Urinary bladder (tissue), 4 donors: ENCODE results near the gene GAPDHS. TPM values are rescaled to one million over a fixed set of nuclear protein-coding genes. Genes with fewer than 3 reads are reported as not detected.

Source experiments
- DNase-seq: peaks from one replicate; pipeline ENCODE4 v3.0.0-alpha.2; 2015; ENCODE audit errors: extremely low spot score
- H3K27ac ChIP-seq: one replicate; pipeline ENCODE4 v1.5.1; 2013; ENCODE audit warnings: low read depth, mild to moderate bottlenecking, moderate library complexity
- H3K36me3 ChIP-seq: one replicate; pipeline ENCODE4 v1.6.1; 2013; ENCODE audit warnings: mild to moderate bottlenecking, moderate library complexity; ENCODE audit not compliant: insufficient read depth
- H3K4me1 ChIP-seq: one replicate; pipeline ENCODE4 v1.6.1; 2013; ENCODE audit warnings: mild to moderate bottlenecking, moderate library complexity; ENCODE audit not compliant: insufficient read depth
- H3K4me3 ChIP-seq: one replicate; pipeline ENCODE4 v1.5.1; 2013; ENCODE audit warnings: low read depth, low read length
- WGBS: extraction: QIAGEN DNeasy Blood & Tissue Kit; methylation state at CpG from one replicate; pipeline ENCODE4 v1.1.7; 2013; 5-methylcytosine and 5-hydroxymethylcytosine counted together
- polyA plus RNA-seq: library from polyadenylated mRNA; stranded (reverse); fragments of 200-250 nt; gene quantifications from one replicate; pipeline ENCODE4 v1.2.3, GENCODE V29; 2013
- total RNA-seq: library from RNA; depleted of rRNA; stranded (reverse); fragments of >200 nt; gene quantifications from one replicate; pipeline ENCODE4 v1.2.3, GENCODE V29; 2014
- donor health status: healthy with polysubstance abuse.
- donor health status: healthy.

Gene GAPDHS
- total and polyA plus RNA-seq, 2 donors: not detected

DNA sequence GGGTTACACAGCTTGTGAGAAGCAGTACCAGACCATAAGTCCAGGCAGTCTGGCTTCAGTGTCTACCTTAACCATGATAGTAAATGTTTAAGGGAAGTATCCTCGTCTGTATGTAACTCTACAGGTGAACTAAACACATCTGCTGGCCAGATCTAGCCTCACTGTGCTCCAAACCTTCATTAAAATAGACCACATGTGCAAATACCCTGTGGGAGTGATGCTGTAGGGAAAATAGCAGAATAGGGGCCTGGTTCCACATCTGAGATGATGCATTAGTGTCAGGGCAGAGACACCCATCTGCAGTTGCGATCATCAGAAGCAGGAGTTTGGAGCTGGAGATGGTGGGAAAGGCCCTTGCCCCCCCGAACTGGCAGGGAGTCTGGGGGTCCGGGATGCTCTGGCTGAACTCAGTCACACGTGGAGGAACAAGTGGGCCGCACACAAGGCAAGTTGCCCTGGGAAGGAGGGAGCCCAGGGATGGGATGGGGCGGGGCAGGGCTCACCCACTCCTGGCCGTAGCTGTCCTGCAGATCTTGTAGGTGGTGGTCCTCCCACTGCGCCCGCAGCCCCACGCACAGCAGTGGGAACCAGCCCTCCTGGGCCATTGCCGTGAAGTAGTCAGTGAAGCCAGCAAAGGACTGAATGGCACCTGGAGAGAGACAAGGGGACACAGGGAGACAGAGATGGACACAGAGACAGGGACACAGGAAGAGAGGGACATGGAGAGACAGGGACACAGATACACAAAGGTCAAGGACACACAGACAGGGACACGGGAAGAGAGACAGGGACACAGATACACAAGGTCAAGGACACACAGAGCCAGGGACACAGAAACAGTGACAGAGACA lies 19.5 kb downstream of the GAPDHS start:
- Histone ChIP-seq H3K4me1 (no peaks in the 10 kb centered on the region), H3K4me3 (no peak overlapping the region), H3K36me3 (no peaks in the 10 kb centered on the region), H3K27ac (no peak overlapping the region)
- no peak for DNase-seq
- 73% methylated on average over 13 of the region's 13 CpGs for WGBS

DNA sequence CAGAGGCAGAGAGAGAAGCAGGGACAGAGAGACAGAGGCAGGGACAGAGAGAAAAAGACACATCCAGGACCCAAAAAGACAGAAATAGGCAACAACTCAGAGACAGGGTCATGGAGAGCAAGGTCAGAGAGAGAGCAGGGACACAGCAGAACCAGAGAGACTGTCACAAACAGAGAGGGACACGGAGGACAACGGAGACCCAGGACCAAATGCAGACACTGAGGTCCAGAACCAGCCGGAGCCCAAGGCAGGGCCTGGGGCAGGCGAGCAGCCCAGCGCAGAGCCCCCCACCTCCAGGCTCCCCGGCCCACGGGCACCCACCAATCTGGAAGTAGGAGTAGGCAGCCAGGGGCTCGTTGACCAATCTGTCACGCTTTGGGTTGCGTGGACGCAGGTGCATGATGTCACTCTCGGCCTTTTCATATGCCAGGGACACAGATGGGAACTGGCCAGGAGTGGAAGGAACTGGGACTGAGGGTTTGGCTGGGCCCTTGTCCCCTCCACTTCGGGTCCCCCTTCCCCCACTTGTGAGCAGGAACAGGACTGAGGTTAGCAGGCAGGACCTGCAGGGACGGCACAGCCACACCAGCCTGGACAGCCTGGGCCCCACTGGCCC lies 20.2 kb downstream of the GAPDHS start:
- Histone ChIP-seq H3K4me1 (no peaks in the 10 kb centered on the region), H3K36me3 (no peaks in the 10 kb centered on the region), H3K4me3 (no peak overlapping the region), H3K27ac (no peak overlapping the region)
- WGBS: 67% methylated on average over 14 of the region's 14 CpGs
- no peak for DNase-seq

DNA sequence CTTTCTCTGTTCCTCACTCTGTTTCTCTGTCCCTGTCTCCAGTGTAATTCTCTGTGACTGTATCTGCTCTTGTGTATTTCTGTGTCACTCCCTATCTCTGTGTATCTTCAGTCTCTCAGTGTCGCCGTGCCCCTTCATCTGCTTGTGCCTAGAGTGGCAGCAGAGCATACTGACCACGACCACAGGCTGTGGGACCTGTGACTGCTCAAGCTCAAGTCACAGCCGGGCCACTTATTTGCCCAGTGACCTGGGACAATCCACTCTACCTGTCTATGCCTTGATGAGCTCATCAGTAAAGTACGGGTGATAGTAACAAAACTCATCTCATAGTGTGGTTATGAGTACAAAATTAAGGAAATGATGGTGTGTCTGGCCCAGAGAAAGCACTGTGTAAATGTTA lies 20.8 kb downstream of the GAPDHS start:
- H3K4me3 ChIP-seq: no peak overlapping the region
- 71% methylated on average over 5 of the region's 5 CpGs for WGBS
- no peaks in the 10 kb centered on the region for H3K36me3 ChIP-seq
- DNase-seq: no peak
- no peak overlapping the region for H3K27ac ChIP-seq
- no peaks in the 10 kb centered on the region for H3K4me1 ChIP-seq

DNA sequence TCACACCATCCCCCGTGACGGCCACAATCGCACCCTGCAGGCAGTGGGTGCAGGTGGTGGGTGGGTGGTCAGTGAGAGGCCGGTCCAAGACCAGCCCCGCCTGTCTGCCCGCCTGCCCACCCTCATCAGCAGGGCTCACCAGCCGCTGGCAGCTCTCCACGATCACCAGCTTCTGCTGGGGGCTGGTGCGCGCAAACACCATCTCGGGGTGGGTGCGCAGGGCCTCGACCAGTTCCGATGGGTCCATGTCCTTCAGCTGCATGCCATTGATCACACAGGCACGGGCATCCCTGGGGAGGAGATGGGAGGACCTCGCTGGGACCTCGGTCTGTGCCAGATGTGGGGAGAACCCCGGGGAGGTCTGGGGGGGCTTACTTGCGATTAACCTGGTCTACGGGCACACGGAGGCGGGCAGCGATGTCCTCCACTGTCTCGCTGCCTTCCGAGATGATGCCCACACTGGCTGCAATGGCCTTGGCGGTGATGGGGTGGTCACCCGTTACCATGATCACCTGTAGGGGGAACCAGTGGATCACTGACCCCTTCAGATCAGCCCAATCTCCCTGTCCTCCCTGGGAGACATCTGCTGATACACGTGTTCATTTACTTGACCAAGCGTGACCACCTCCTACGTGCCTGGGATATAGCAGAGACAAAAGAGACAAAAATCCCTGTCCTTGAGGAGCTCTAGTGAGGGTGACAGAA lies 22.2 kb downstream of the GAPDHS start:
- 68% methylated on average over 30 of the region's 30 CpGs for WGBS

DNA sequence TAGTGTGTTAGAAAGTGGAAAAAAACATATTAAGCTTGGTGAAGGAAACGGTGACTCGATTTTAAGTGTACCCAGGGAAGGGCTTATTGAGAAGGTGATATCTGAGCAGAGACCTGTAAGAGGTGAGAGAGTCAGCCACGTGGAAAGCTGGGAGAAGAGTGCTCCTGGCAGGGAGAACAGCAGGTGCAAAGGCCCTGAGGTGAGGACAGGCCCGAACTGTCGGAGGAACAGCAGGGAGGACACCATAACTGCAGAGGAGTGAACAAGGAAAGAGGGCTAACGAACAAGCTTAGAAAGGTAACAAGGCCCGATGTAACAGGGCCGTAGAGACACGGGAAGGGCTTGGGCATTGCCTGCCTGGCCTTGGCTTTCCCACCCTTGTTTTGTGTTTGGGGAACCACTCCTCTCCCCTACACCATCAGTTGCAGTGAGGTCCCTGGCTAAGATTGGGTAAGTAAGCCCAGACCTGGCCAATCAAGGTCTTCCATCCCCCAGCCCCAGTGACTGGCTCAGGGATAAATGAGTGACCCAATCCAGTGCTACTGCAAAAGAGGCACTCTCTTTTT lies 22.9 kb downstream of the GAPDHS start:
- DNase-seq: no peak
- WGBS: 83% methylated on average over 9 of the region's 9 CpGs
- Histone ChIP-seq H3K36me3 (no peaks in the 10 kb centered on the region), H3K4me1 (no peaks in the 10 kb centered on the region), H3K4me3 (no peak overlapping the region), H3K27ac (no peak overlapping the region)

More for the DNA sequence above, 22.2 kb downstream of the GAPDHS start:
- DNase-seq: no peak
- Histone ChIP-seq H3K27ac (no peak overlapping the region), H3K4me1 (no peaks in the 10 kb centered on the region), H3K4me3 (no peak overlapping the region), H3K36me3 (no peaks in the 10 kb centered on the region)

DNA sequence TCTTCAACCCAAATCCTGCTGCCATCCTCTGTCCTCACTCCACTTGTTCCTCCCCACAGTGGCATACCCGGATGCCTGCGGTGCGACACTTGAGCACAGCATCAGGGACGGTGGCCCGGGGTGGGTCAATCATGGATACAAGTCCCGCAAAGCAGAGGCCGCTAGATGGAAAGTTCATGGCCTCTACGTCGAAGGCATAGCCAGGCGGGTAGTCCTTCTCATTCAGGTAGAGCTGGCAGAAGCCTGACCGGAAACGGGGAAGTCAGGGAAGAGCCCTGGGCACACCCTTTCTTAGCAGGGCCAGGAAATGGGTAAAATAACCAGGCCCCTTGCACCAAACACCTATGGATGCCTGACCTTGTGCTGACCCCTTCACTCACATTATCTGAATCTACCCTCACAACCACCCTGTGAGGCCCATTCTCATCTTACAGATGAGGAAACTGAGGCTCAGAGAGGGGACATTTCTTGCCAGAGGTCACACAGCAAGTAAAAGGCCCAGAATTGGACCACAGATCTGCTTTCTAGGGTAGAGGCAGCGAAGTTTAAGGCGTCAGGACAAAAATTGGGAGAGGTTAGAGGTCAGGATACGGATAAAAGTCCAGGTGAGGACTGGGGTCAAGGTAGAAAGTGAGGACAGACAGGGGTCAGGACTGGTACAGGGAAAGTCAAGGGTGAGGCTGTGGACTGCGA lies 23.7 kb downstream of the GAPDHS start:
- Histone ChIP-seq H3K27ac (no peak overlapping the region), H3K4me1 (no peaks in the 10 kb centered on the region), H3K4me3 (no peak overlapping the region), H3K36me3 (no peaks in the 10 kb centered on the region)
- DNase-seq: no peak
- WGBS: 82% methylated on average over 16 of the region's 16 CpGs

DNA sequence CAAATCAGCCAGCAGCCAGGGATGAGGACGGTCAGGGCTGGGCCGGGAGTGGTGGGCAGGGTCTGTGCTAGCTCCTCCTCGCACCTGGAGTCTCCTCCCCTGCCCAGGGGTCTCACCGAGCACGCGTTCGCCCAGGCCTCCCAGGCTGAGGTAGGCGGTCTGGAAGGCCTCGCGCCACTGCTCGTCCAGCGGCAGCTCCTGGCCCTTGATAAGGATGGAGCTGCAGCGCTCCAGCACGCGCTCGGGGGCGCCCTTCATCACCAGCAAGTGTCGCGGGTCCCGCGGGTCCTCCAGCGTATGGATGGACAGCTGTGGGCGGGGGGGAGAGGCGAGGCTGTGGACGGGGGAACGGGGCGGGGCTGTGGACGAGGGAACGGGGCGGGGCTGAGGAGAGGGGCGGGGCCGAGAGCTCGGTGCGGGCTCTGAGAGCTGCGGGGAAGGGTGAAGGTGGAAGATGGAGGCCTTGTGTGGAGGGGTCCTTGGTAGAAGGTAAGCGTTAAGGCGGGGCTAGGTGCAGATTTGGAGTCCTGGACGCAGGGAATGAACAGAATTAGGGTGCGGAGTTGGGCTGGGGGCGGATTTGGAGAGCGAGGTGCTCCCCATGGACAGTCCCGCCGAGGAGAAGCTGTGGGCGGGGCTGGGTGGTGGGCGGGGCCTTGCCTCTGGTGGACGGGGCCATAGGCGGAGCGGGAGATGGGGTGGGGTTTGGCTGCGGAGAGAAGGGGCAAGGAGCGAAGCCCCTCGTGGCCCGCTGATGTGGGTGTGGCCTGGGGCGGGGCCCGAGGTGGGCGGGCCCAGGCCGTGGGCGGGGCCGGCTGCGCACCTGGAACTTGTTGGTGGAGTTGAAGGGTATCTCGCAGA lies 24.5 kb downstream of the GAPDHS start:
- Histone ChIP-seq H3K27ac (no peak overlapping the region), H3K36me3 (no peaks in the 10 kb centered on the region), H3K4me3 (no peak overlapping the region), H3K4me1 (no peaks in the 10 kb centered on the region)
- DNase-seq: no peak
- WGBS: 3% methylated on average over 60 of the region's 60 CpGs

DNA sequence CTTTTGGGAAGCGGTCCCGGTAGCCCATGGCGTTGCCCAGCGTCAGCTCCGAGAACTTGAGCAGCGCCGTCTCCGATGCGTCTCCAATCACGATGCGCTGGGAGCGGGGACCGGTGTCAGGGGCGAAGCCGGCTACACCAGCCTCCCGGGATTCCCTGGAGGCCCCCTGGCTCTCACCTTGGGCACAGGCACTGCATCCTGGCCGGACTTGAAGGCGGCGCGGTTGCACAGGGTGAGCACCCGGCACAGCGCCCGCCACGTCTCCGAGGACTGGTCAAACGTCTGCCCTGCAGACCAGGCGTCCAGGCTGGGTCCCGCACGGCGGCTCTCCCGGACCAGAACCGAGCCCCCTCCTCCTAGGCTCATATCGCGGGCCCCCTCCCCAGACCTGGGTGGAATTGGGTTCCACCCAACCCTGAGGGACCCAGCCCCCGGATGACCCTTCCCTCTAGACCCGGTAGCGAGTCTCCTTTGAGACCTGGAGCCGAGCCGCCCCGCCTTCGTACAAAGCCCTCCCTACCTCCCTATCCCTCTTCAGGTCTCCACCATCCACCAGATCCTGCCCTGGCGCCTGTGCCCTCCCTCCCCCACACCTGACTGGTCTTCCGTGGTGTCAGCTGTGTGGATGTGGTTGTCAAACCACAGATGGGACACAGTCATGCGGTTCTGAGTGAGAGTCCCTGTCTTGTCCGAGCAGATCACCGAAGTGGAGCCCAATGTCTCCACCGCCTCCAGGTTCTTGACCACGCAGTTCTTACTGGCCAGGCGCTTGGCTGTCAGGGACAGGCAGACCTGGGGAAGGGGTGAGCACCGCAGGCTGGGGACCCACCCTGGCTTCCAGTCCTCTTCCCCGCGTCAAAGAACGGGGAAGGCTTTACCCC lies 25.4 kb downstream of the GAPDHS start:
- Histone ChIP-seq H3K36me3 (no peaks in the 10 kb centered on the region), H3K27ac (no peak overlapping the region), H3K4me1 (no peaks in the 10 kb centered on the region), H3K4me3 (no peak overlapping the region)
- DNase-seq: no peak
- 32% methylated on average over 53 of the region's 53 CpGs for WGBS

DNA sequence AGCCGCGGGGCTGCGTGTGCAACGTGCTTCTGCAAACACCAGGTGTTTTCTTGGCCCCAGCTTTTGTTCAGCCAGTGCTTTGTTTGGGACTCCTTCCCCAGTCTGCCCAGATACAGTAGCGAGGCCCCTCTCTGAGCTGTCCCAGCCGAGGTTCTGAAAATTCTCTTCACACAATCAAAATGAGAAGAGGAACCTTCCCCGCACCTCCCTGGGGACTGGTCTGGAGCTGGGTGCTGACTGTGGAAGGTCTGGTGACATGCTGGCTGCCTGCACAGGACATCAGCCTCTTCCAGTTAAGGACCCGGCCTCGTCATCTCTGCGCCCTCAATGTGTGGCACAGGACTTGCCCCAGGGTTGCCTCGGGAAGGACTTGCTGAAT lies 26.0 kb downstream of the GAPDHS start:
- H3K4me1 ChIP-seq: no peaks in the 10 kb centered on the region
- no peak overlapping the region for H3K27ac ChIP-seq
- H3K4me3 ChIP-seq: no peak overlapping the region
- DNase-seq: no peak
- no peaks in the 10 kb centered on the region for H3K36me3 ChIP-seq
- 66% methylated on average over 11 of the region's 11 CpGs for WGBS

DNA sequence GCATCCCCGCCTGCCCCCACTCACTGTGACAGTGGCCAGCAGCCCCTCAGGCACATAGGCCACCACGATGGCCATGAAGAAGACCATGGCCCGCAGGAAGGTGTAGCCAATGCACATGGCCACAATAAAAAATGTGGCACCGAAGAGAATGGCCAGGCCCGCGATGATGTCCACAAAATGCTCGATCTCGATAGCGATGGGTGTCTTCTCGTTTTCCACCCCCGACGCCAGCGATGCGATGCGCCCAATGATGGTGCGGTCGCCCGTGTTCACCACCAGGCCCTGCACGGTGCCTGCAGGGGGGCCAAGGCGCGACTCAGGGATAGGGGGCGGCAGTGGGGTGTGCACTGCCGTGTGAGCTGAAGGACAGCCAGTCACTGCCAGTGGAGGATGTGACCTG lies 26.5 kb downstream of the GAPDHS start:
- no peak for DNase-seq
- Histone ChIP-seq H3K27ac (no peak overlapping the region), H3K4me1 (no peaks in the 10 kb centered on the region), H3K36me3 (no peaks in the 10 kb centered on the region), H3K4me3 (no peak overlapping the region)
- 91% methylated on average over 23 of the region's 23 CpGs for WGBS

DNA sequence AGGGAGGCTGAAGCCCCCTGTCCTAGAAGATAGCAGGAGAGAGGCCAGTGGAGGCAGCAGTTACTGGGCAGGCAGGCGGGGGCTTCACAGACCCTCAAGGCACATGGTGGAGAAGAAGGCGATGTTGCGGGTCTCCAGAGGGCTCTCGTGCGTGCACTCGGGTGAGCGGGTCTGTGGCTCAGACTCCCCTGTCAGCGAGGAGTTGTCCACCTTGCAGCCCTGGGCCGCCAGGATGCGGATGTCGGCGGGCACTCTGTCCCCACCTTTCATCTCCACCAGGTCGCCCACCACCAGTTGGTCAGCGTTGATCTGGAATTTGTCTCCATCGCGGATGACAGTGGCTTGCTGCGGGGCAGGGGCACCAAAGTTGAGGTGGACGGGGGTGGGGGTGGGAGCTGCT lies 27.0 kb downstream of the GAPDHS start:
- DNase-seq: no peak
- Histone ChIP-seq H3K4me1 (no peaks in the 10 kb centered on the region), H3K36me3 (no peaks in the 10 kb centered on the region), H3K27ac (no peak overlapping the region), H3K4me3 (no peak overlapping the region)
- WGBS: 90% methylated on average over 18 of the region's 18 CpGs

DNA sequence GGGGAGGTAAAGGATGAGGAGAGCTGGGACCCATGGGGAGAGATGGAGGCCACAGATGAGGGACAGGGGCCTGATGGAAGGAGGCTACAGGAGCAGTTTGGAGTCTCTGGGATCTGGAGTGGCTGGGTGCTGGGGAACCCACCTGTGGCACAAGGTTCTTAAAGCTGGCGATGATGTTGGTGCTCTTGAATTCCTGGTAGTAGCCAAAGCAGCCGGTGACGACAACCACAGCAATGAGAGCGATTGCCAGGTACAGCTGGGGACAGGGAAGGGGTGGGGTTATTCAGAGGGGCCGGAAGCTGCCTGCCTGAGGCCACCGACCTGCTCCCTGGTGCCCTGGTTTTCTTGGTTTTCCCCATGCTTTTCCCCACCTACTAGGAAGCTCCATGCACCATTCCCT lies 27.4 kb downstream of the GAPDHS start:
- 51% methylated on average over 6 of the region's 6 CpGs for WGBS
- Histone ChIP-seq H3K4me3 (no peak overlapping the region), H3K36me3 (no peaks in the 10 kb centered on the region), H3K4me1 (no peaks in the 10 kb centered on the region), H3K27ac (no peak overlapping the region)
- no peak for DNase-seq
